Measurements from ENCODE around the gene SDHAF2.

SDHAF2 gene

DNA sequence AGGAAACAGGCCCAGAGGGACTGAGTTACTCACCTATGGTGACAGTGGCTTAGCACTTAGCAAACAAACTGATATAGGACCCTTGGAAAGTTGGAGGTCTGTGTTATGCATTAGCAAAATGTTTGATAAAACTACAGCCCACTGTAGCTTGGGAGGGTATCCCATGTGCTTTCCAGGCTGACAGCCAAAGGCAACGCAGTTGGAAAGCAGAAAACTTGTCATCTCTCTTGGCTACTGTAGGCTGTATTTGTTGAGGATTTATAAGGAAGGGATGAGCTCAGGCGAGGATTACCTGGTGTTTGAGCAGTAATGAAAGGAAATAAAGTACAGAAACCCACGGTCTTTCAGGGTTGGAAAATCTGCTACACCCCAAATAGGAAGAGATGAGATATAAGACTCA, 23.8 kb downstream of the SDHAF2 start:
- no peak overlapping the region for H3K9ac ChIP-seq (ENCODE audit: low read length)
- H4K20me1 ChIP-seq (ENCODE audit: low read depth, low read length): no peaks in the 10 kb centered on the region
- TF ChIP-seq EZH2phosphoT487 (conservative IDR thresholded peaks at IDR 0.05; ENCODE audit: low read length): no peak
- TF ChIP-seq, protein P1, sequence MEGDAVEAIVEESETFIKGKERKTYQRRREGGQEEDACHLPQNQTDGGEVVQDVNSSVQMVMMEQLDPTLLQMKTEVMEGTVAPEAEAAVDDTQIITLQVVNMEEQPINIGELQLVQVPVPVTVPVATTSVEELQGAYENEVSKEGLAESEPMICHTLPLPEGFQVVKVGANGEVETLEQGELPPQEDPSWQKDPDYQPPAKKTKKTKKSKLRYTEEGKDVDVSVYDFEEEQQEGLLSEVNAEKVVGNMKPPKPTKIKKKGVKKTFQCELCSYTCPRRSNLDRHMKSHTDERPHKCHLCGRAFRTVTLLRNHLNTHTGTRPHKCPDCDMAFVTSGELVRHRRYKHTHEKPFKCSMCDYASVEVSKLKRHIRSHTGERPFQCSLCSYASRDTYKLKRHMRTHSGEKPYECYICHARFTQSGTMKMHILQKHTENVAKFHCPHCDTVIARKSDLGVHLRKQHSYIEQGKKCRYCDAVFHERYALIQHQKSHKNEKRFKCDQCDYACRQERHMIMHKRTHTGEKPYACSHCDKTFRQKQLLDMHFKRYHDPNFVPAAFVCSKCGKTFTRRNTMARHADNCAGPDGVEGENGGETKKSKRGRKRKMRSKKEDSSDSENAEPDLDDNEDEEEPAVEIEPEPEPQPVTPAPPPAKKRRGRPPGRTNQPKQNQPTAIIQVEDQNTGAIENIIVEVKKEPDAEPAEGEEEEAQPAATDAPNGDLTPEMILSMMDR (IDR thresholded peaks at IDR 0.05; ENCODE audit: insufficient read depth, low read length, poor library complexity, severe bottlenecking): no peak

DNA sequence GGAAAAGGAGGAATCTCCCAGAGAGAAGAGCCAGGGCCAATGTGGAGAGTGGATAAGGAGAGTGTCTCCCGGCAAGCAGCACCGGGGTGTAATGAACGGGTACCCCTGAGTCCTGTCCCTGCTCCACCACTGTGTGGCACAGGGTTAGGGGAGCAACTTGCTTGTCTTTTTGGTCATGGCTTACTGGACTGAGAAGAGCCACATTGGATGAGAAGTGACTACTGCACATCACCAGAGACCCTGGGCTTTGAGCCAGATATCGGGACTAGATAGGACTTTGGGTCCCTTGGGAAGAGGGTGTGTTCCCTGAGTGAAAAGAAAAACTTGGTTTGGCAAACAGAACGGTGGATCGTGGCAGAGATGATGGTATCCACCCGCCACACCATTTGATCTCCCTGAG, 24.6 kb downstream of the SDHAF2 start:
- H3K79me2 ChIP-seq (ENCODE audit: insufficient read depth, low read length): no peaks in the 10 kb centered on the region
- H3K36me3 ChIP-seq (ENCODE audit: low read length): no peaks in the 10 kb centered on the region
- H3K27me3 ChIP-seq (ENCODE audit: low read length): no peaks in the 10 kb centered on the region
- H3K9ac ChIP-seq (ENCODE audit: low read length): no peak overlapping the region
- H3K4me2 ChIP-seq (ENCODE audit: low read depth, low read length, poor library complexity, severe bottlenecking): no peak overlapping the region
- no peaks in the 10 kb centered on the region for H3K9me2 ChIP-seq (replicated peaks; ENCODE audit: insufficient read depth, low read length)
- TF ChIP-seq, protein P1 (IDR thresholded peaks at IDR 0.05; ENCODE audit: insufficient read depth, low read length, poor library complexity, severe bottlenecking): no peak
- no peak for TF ChIP-seq EZH2phosphoT487 (conservative IDR thresholded peaks at IDR 0.05; ENCODE audit: low read length)
- no peaks in the 10 kb centered on the region for H4K20me1 ChIP-seq (ENCODE audit: low read depth, low read length)
- H3K9me3 ChIP-seq (ENCODE audit: insufficient read depth, low read length): no peaks in the 10 kb centered on the region
- no peak overlapping the region for H2AFZ ChIP-seq (ENCODE audit: low read depth, low read length, severe bottlenecking)
- no peak overlapping the region for H3K27ac ChIP-seq (ENCODE audit: low read depth, low read length)
- H3F3A ChIP-seq (ENCODE audit: insufficient read depth): no peaks in the 10 kb centered on the region
- H3K4me3 ChIP-seq (ENCODE audit: insufficient read depth, low read length, poor library complexity, severe bottlenecking): no peak overlapping the region

More for the DNA sequence above, 23.8 kb downstream of the SDHAF2 start:
- H3F3A ChIP-seq (ENCODE audit: insufficient read depth): no peaks in the 10 kb centered on the region
- H3K4me2 ChIP-seq (ENCODE audit: low read depth, low read length, poor library complexity, severe bottlenecking): no peak overlapping the region
- H3K27ac ChIP-seq (ENCODE audit: low read depth, low read length): no peak overlapping the region
- H3K9me2 ChIP-seq (replicated peaks; ENCODE audit: insufficient read depth, low read length): no peaks in the 10 kb centered on the region
- H3K4me3 ChIP-seq (ENCODE audit: insufficient read depth, low read length, poor library complexity, severe bottlenecking): no peak overlapping the region
- H3K79me2 ChIP-seq (ENCODE audit: insufficient read depth, low read length): no peaks in the 10 kb centered on the region
- H3K9me3 ChIP-seq (ENCODE audit: insufficient read depth, low read length): no peaks in the 10 kb centered on the region
- H2AFZ ChIP-seq (ENCODE audit: low read depth, low read length, severe bottlenecking): no peak overlapping the region
- H3K36me3 ChIP-seq (ENCODE audit: low read length): no peaks in the 10 kb centered on the region
- no peaks in the 10 kb centered on the region for H3K27me3 ChIP-seq (ENCODE audit: low read length)

DNA sequence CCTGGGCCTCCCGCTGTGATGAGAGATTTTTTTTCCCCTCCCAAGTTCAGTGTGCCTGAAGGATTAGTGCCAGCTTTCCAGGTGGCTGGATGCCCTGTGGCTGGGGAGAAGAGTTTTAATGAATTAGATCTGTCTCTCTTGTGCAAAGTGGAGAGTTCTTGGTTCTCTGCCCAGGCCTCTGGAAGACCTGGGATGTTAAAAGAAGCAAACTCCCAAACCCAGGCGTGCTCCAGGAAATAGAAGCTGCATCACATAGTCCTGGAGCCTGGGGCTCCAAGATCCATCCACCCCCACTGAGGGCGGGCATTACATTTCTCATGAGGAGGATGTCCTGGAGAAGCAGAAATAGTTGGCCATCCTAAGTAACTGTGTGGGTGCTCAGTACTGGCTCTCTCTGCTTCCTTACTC, 30.6 kb downstream of the SDHAF2 start:
- Histone ChIP-seq H4K20me1 (ENCODE audit: low read depth, low read length) (no peaks in the 10 kb centered on the region), H3K79me2 (ENCODE audit: insufficient read depth, low read length) (no peaks in the 10 kb centered on the region), H3F3A (ENCODE audit: insufficient read depth) (no peaks in the 10 kb centered on the region), H3K9me3 (ENCODE audit: insufficient read depth, low read length) (no peaks in the 10 kb centered on the region), H3K4me3 (ENCODE audit: insufficient read depth, low read length, poor library complexity, severe bottlenecking) (no peak overlapping the region), H3K36me3 (ENCODE audit: low read length) (no peaks in the 10 kb centered on the region), H2AFZ (ENCODE audit: low read depth, low read length, severe bottlenecking) (no peak overlapping the region), H3K9ac (ENCODE audit: low read length) (no peak overlapping the region), H3K27me3 (ENCODE audit: low read length) (no peaks in the 10 kb centered on the region), H3K27ac (ENCODE audit: low read depth, low read length) (no peak overlapping the region), H3K9me2 (replicated peaks; ENCODE audit: insufficient read depth, low read length) (no peaks in the 10 kb centered on the region), H3K4me2 (ENCODE audit: low read depth, low read length, poor library complexity, severe bottlenecking) (no peak overlapping the region)
- TF ChIP-seq, protein P1 (IDR thresholded peaks at IDR 0.05; ENCODE audit: insufficient read depth, low read length, poor library complexity, severe bottlenecking): no peak
- TF ChIP-seq EZH2phosphoT487 (conservative IDR thresholded peaks at IDR 0.05; ENCODE audit: low read length): no peak
